SK-N-SH treated with all-trans-retinoic acid at 6 μM for 48 hours (cell line): ENCODE results near the gene ACOT7.

Experiments used
- ATAC-seq: fragments of 200-7000 bp; cut with Tn5 transposase; 3 replicates; pipeline ENCODE4 v1.9.1; 2020; ENCODE audit warnings: mild to moderate bottlenecking, moderate library complexity
- ARNTL ChIP-seq: fragments of 450-650 bp; formaldehyde crosslinking; IDR thresholded peaks from 2 replicates; pipeline ENCODE4 v1.5.0; 2020; ENCODE audit warnings: low read depth, mild to moderate bottlenecking, moderate library complexity, borderline replicate concordance
- BACH2 ChIP-seq: fragments of 250-450 bp; sonication (Bioruptor Pico); IDR thresholded peaks from 2 replicates; pipeline ENCODE4 v1.9.0; 2021; ENCODE audit warnings: mild to moderate bottlenecking, borderline replicate concordance
- CREB5 ChIP-seq: fragments of 250-450 bp; sonication (Bioruptor Pico); IDR thresholded peaks from 2 replicates; pipeline ENCODE4 v1.5.1; 2020; ENCODE audit warnings: low read depth, mild to moderate bottlenecking, moderate library complexity
- CSDC2 ChIP-seq: fragments of 250-450 bp; sonication (Bioruptor Pico); IDR thresholded peaks from 2 replicates; pipeline ENCODE4 v1.5.0; 2020; ENCODE audit warnings: mild to moderate bottlenecking, moderate library complexity
- CSRNP3 ChIP-seq: fragments of 250-450 bp; sonication (Bioruptor Pico); IDR thresholded peaks from 2 replicates; pipeline ENCODE4 v1.5.1; 2021; ENCODE audit warnings: mild to moderate bottlenecking, moderate library complexity
- ESRRG ChIP-seq: fragments of 250-450 bp; sonication (Bioruptor Pico); IDR thresholded peaks from 2 replicates; pipeline ENCODE4 v1.6.1; 2021; ENCODE audit warnings: mild to moderate bottlenecking
- GLIS3 ChIP-seq: fragments of 250-450 bp; sonication (Bioruptor Pico); IDR thresholded peaks from 2 replicates; pipeline ENCODE4 v1.5.0; 2020; ENCODE audit warnings: mild to moderate bottlenecking, moderate library complexity
- ISL1 ChIP-seq: fragments of 250-450 bp; sonication (Bioruptor Pico); IDR thresholded peaks from 2 replicates; pipeline ENCODE4 v2.1.2; 2022; ENCODE audit warnings: mild to moderate bottlenecking, moderate library complexity
- OSR1 ChIP-seq: fragments of 250-450 bp; sonication (Bioruptor Pico); IDR thresholded peaks from 2 replicates; pipeline ENCODE4 v1.8.0; 2022; ENCODE audit warnings: moderate library complexity, mild to moderate bottlenecking, inconsistent platforms
- PATZ1 ChIP-seq: fragments of 250-450 bp; sonication (Bioruptor Pico); IDR thresholded peaks from 2 replicates; pipeline ENCODE4 v1.8.0; 2020; ENCODE audit warnings: mild to moderate bottlenecking, moderate library complexity, borderline replicate concordance
- POU6F1 ChIP-seq: fragments of 250-450 bp; sonication (Bioruptor Pico); IDR thresholded peaks from 2 replicates; pipeline ENCODE4 v1.8.0; 2021; ENCODE audit warnings: low read depth, mild to moderate bottlenecking, moderate library complexity, borderline replicate concordance
- PPARA ChIP-seq: fragments of 250-450 bp; sonication (Bioruptor Pico); IDR thresholded peaks from 2 replicates; pipeline ENCODE4 v1.5.0; 2020; ENCODE audit warnings: mild to moderate bottlenecking, borderline replicate concordance
- RARB ChIP-seq: fragments of 250-450 bp; sonication (Bioruptor Pico); IDR thresholded peaks from 2 replicates; pipeline ENCODE4 v1.8.0; 2021; ENCODE audit warnings: mild to moderate bottlenecking, moderate library complexity
- SNAI2 ChIP-seq: fragments of 250-450 bp; sonication (Bioruptor Pico); IDR thresholded peaks from 2 replicates; pipeline ENCODE4 v1.5.0; 2020; ENCODE audit warnings: mild to moderate bottlenecking, moderate library complexity
- TOX ChIP-seq: fragments of 250-450 bp; sonication (Bioruptor Pico); IDR thresholded peaks from 2 replicates; pipeline ENCODE4 v1.8.0; 2021; ENCODE audit warnings: mild to moderate bottlenecking, moderate library complexity, borderline replicate concordance
- TSHZ2 ChIP-seq: fragments of 250-450 bp; sonication (Bioruptor Pico); IDR thresholded peaks from 2 replicates; pipeline ENCODE4 v1.5.0; 2020; ENCODE audit warnings: mild to moderate bottlenecking, moderate library complexity
- ZC3H10 ChIP-seq: fragments of 250-450 bp; sonication (Bioruptor Pico); IDR thresholded peaks from 2 replicates; pipeline ENCODE4 v1.5.1; 2021; ENCODE audit warnings: mild to moderate bottlenecking, moderate library complexity
- ZFP3 ChIP-seq: fragments of 250-450 bp; sonication (Bioruptor Pico); IDR thresholded peaks from 2 replicates; pipeline ENCODE4 v1.5.0; 2020; ENCODE audit warnings: mild to moderate bottlenecking, moderate library complexity
- ZFP30 ChIP-seq: fragments of 450-650 bp; formaldehyde crosslinking; IDR thresholded peaks from 2 replicates; pipeline ENCODE4 v1.5.0; 2022; ENCODE audit warnings: mild to moderate bottlenecking, moderate library complexity
- ZNF565 ChIP-seq: fragments of 450-650 bp; formaldehyde crosslinking; conservative IDR thresholded peaks from 2 replicates; pipeline ENCODE4 v1.5.0; 2020; ENCODE audit warnings: low read depth, mild to moderate bottlenecking, moderate library complexity
- ZNF70 ChIP-seq: fragments of 450-650 bp; formaldehyde crosslinking; IDR thresholded peaks from 2 replicates; pipeline ENCODE4 v1.5.0; 2020; ENCODE audit warnings: mild to moderate bottlenecking, moderate library complexity
- ZNF8 ChIP-seq: fragments of 450-650 bp; formaldehyde crosslinking; IDR thresholded peaks from 2 replicates; pipeline ENCODE4 v1.5.0; 2020; ENCODE audit warnings: mild to moderate bottlenecking, moderate library complexity

The ACOT7 gene

GRCh38 chr1:6386371-6386949 lies 7.1 kb downstream of the ACOT7 start:
- peak; percentile 33 for ATAC-seq
- TF ChIP-seq ZFP3 (CRISPR knock-in tag) (no peak), GLIS3 (no peak), OSR1 (CRISPR knock-in tag) (no peak)

GRCh38 chr1:6385488-6386191 lies 7.9 kb downstream of the ACOT7 start:
- no peak for TF ChIP-seq TOX (CRISPR knock-in tag)
- peak; percentile 99 for TF ChIP-seq ZNF70 (CRISPR knock-in tag)
- TF ChIP-seq, all 23 proteins: peak for 1
- peak; percentile 86 for ATAC-seq

GRCh38 chr1:6384962-6385361 lies 8.6 kb downstream of the ACOT7 start:
- no peak for TF ChIP-seq ESRRG (CRISPR knock-in tag)
- TF ChIP-seq RARB (CRISPR knock-in tag): no peak
- no peak for TF ChIP-seq ZNF8 (CRISPR knock-in tag)
- TF ChIP-seq ZFP3 (CRISPR knock-in tag): no peak
- TF ChIP-seq POU6F1 (CRISPR knock-in tag): no peak
- no peak for TF ChIP-seq PATZ1
- no peak for TF ChIP-seq ARNTL
- TF ChIP-seq SNAI2 (CRISPR knock-in tag): no peak
- TF ChIP-seq, all 23 proteins: peak for 0
- ATAC-seq: peak; percentile 59

- TF ChIP-seq ISL1 (CRISPR knock-in tag): no peak
- no peak for TF ChIP-seq ZFP3 (CRISPR knock-in tag)
- no peak for TF ChIP-seq TSHZ2 (CRISPR knock-in tag)
- TF ChIP-seq RARB (CRISPR knock-in tag): no peak
- TF ChIP-seq TOX (CRISPR knock-in tag): no peak
- no peak for ATAC-seq
These were observed 9.4 kb downstream of the ACOT7 start for GRCh38 chr1:6384135-6384534.

- no peak for TF ChIP-seq ESRRG (CRISPR knock-in tag)
- TF ChIP-seq ZNF8 (CRISPR knock-in tag): no peak
- TF ChIP-seq OSR1 (CRISPR knock-in tag): no peak
- TF ChIP-seq POU6F1 (CRISPR knock-in tag): no peak
- TF ChIP-seq ARNTL: no peak
- no peak for TF ChIP-seq SNAI2 (CRISPR knock-in tag)
- TF ChIP-seq BACH2 (CRISPR knock-in tag): no peak
- no peak for TF ChIP-seq GLIS3
- TF ChIP-seq CREB5 (CRISPR knock-in tag): no peak
- TF ChIP-seq CSDC2: no peak
- TF ChIP-seq ZNF565 (CRISPR knock-in tag): no peak
- no peak for TF ChIP-seq PPARA
- no peak for TF ChIP-seq ZNF70 (CRISPR knock-in tag)
- no peak for TF ChIP-seq ISL1 (CRISPR knock-in tag)
- no peak for TF ChIP-seq CSRNP3 (CRISPR knock-in tag)
- TF ChIP-seq ZC3H10: no peak
- no peak for TF ChIP-seq RARB (CRISPR knock-in tag)
- no peak for TF ChIP-seq ZFP30 (CRISPR knock-in tag)
- no peak for TF ChIP-seq ZFP3 (CRISPR knock-in tag)
These were observed 13.5 kb downstream of the ACOT7 start for GRCh38 chr1:6380037-6380436.

More at GRCh38 chr1:6380037-6380436, 13.5 kb downstream of the ACOT7 start:
- ATAC-seq: no peak
